Activated T-helper 2 cell treated with anti-CD3 and anti-CD28 coated beads, Interferon-gamma antibody, Interleukin-2, Interleukin-4, amounts not matched to agents 10 μg/mL and 5 μg/mL and 100 μg/mL, durations not matched to agents 14 hours and 24 hours and 36 hours (primary cell): ENCODE data around the gene ACTRT2. TPM values are rescaled to one million over a fixed set of nuclear protein-coding genes. Genes with fewer than 3 reads are reported as not detected.

Experiments used
- DNase-seq: peaks from one replicate; pipeline ENCODE4 v3.0.0; 2021; ENCODE audit warnings: low spot score
- H3K27ac Mint-ChIP-seq: one replicate; pipeline ENCODE4 v1.8.0; 2021; ENCODE audit warnings: mixed read lengths
- H3K27me3 Mint-ChIP-seq: one replicate; pipeline ENCODE4 v1.8.0; 2021; ENCODE audit warnings: low read depth, mixed read lengths
- H3K36me3 Mint-ChIP-seq: one replicate; pipeline ENCODE4 v1.8.0; 2021; ENCODE audit warnings: low read depth, mixed read lengths
- H3K4me1 Mint-ChIP-seq: one replicate; pipeline ENCODE4 v1.8.0; 2021; ENCODE audit warnings: low read depth, mixed read lengths
- H3K4me3 Mint-ChIP-seq: one replicate; pipeline ENCODE4 v1.8.0; 2021; ENCODE audit warnings: low read depth, mild to moderate bottlenecking, moderate library complexity, mixed read lengths
- H3K9me3 Mint-ChIP-seq: one replicate; pipeline ENCODE4 v1.8.0; 2021; ENCODE audit warnings: mixed read lengths
- intact Hi-C: fragments of 100-400 bp; cut with micrococcal nuclease; formaldehyde crosslinking; loops from one replicate; pipeline ENCODE4 v1.15.1; 2023
- total RNA-seq: library from RNA; stranded (reverse); gene quantifications from 2 replicates; pipeline ENCODE4 v1.2.3, GENCODE V29; 2022

The ACTRT2 gene
- total RNA-seq, 1 donor from 2014 or later, result not detected

GRCh38 chr1:3020263-3020909, 881 bp upstream of the ACTRT2 start:
- intact Hi-C loops, result no loop called here
- no peaks in the 10 kb centered on the region for H3K36me3 Mint-ChIP-seq
- no peaks in the 10 kb centered on the region for H3K9me3 Mint-ChIP-seq
- no peaks in the 10 kb centered on the region for H3K4me1 Mint-ChIP-seq
- H3K27me3 Mint-ChIP-seq, result no peaks in the 10 kb centered on the region
- H3K27ac Mint-ChIP-seq, result no peak overlapping the region
- DNase-seq, result no peak
- H3K4me3 Mint-ChIP-seq, result no peak overlapping the region

DNA sequence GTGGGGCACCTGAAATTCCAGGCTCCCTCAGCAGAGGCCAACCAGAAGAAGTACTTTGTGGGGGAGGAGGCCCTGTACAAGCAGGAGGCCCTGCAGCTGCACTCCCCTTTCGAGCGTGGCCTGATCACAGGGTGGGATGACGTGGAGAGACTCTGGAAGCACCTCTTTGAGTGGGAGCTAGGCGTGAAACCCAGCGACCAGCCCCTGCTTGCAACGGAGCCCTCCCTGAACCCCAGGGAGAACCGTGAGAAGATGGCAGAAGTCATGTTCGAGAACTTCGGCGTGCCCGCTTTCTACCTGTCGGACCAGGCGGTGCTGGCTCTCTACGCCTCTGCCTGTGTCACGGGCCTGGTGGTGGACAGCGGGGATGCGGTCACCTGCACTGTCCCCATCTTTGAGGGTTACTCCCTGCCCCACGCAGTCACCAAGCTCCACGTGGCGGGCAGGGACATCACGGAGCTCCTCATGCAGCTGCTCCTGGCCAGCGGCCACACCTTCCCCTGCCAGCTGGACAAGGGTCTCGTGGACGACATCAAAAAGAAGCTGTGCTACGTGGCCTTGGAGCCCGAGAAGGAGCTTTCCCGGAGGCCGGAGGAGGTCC, 634 bp downstream of the ACTRT2 start:
- intact Hi-C loops, result no loop called here
- H3K4me3 Mint-ChIP-seq, result no peak overlapping the region
- no peaks in the 10 kb centered on the region for H3K36me3 Mint-ChIP-seq
- H3K4me1 Mint-ChIP-seq, result no peaks in the 10 kb centered on the region
- no peak for DNase-seq
- no peak overlapping the region for H3K27ac Mint-ChIP-seq
- no peaks in the 10 kb centered on the region for H3K27me3 Mint-ChIP-seq
- no peaks in the 10 kb centered on the region for H3K9me3 Mint-ChIP-seq

GRCh38 chr1:3022511-3022973, 1.3 kb downstream of the ACTRT2 start:
- Mint-ChIP-seq H3K27me3 (no peaks in the 10 kb centered on the region), H3K27ac (no peak overlapping the region), H3K4me1 (no peaks in the 10 kb centered on the region), H3K36me3 (no peaks in the 10 kb centered on the region), H3K9me3 (no peaks in the 10 kb centered on the region), H3K4me3 (no peak overlapping the region)
- intact Hi-C loops, result no loop called here
- DNase-seq, result no peak

- Mint-ChIP-seq H3K36me3 (no peaks in the 10 kb centered on the region), H3K4me3 (no peak overlapping the region), H3K27me3 (no peaks in the 10 kb centered on the region), H3K9me3 (no peaks in the 10 kb centered on the region), H3K4me1 (no peaks in the 10 kb centered on the region), H3K27ac (no peak overlapping the region)
- intact Hi-C loops, result no loop called here
- no peak for DNase-seq
These were observed 1.7 kb downstream of the ACTRT2 start for GRCh38 chr1:3022976-3023375.

DNA sequence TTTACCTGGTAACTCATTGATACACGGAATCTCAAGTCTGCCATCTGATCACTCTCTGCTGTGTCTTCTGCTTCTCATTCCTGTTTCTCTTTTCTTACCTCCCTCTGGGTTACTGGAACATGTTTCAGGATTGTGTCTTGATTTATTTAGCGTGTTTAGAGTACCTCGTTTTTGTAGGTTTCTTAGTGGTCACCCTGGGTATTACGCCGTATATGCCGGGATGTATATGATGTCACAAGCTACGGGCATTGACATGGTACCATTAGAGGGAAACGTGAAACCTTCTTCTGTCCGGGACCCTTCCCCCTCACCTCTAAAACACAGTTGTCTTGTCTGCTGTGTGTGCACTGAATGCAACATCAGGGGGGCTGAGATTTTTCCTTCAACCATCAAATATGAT, 2.8 kb downstream of the ACTRT2 start:
- Mint-ChIP-seq H3K36me3 (no peaks in the 10 kb centered on the region), H3K4me1 (no peaks in the 10 kb centered on the region), H3K9me3 (no peaks in the 10 kb centered on the region), H3K27me3 (no peaks in the 10 kb centered on the region), H3K4me3 (no peak overlapping the region), H3K27ac (no peak overlapping the region)
- intact Hi-C loops, result no loop called here
- DNase-seq, result no peak

DNA sequence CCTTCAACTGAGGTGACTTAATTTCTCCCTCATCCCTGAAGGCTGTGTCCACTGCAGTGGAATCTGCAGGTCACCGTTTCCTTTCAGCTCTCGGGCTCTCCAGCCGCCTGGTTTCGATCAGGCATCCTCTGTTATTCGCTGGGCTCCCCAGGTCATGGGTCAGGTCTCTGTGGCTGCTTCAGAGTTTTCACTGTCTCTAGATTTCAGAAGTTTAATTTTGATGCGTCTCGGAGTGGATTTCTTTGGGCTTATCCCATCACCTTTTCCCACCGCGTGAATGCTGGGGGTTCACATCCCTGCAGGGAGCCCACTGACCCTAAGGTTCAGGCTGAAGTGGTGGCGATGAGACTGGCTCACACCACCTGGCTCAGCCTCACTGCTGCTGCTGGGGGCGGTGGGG, 3.3 kb downstream of the ACTRT2 start:
- no peaks in the 10 kb centered on the region for H3K9me3 Mint-ChIP-seq
- no peaks in the 10 kb centered on the region for H3K4me1 Mint-ChIP-seq
- no peaks in the 10 kb centered on the region for H3K27me3 Mint-ChIP-seq
- intact Hi-C loops, result no loop called here
- H3K36me3 Mint-ChIP-seq, result no peaks in the 10 kb centered on the region
- H3K4me3 Mint-ChIP-seq, result no peak overlapping the region
- no peak for DNase-seq
- H3K27ac Mint-ChIP-seq, result no peak overlapping the region

- Mint-ChIP-seq H3K27ac (no peak overlapping the region), H3K9me3 (no peaks in the 10 kb centered on the region), H3K4me1 (no peaks in the 10 kb centered on the region), H3K36me3 (no peaks in the 10 kb centered on the region), H3K4me3 (no peak overlapping the region), H3K27me3 (no peaks in the 10 kb centered on the region)
- intact Hi-C loops, result no loop called here
- DNase-seq, result no peak
These were observed 4.9 kb downstream of the ACTRT2 start for GRCh38 chr1:3026124-3026523.

- no peak overlapping the region for H3K27ac Mint-ChIP-seq
- DNase-seq, result no peak
- intact Hi-C loops, result no loop called here
These were observed 5.5 kb downstream of the ACTRT2 start for GRCh38 chr1:3026581-3027391.

GRCh38 chr1:3027611-3028371, 6.5 kb downstream of the ACTRT2 start:
- Mint-ChIP-seq H3K27ac (no peak overlapping the region), H3K36me3 (no peaks in the 10 kb centered on the region), H3K4me3 (no peak overlapping the region), H3K27me3 (no peaks in the 10 kb centered on the region), H3K4me1 (no peaks in the 10 kb centered on the region), H3K9me3 (no peaks in the 10 kb centered on the region)
- intact Hi-C loops, result no loop called here
- DNase-seq, result no peak

More at GRCh38 chr1:3026581-3027391, 5.5 kb downstream of the ACTRT2 start:
- Mint-ChIP-seq H3K4me1 (no peaks in the 10 kb centered on the region), H3K4me3 (no peak overlapping the region), H3K27me3 (no peaks in the 10 kb centered on the region), H3K9me3 (no peaks in the 10 kb centered on the region), H3K36me3 (no peaks in the 10 kb centered on the region)

DNA sequence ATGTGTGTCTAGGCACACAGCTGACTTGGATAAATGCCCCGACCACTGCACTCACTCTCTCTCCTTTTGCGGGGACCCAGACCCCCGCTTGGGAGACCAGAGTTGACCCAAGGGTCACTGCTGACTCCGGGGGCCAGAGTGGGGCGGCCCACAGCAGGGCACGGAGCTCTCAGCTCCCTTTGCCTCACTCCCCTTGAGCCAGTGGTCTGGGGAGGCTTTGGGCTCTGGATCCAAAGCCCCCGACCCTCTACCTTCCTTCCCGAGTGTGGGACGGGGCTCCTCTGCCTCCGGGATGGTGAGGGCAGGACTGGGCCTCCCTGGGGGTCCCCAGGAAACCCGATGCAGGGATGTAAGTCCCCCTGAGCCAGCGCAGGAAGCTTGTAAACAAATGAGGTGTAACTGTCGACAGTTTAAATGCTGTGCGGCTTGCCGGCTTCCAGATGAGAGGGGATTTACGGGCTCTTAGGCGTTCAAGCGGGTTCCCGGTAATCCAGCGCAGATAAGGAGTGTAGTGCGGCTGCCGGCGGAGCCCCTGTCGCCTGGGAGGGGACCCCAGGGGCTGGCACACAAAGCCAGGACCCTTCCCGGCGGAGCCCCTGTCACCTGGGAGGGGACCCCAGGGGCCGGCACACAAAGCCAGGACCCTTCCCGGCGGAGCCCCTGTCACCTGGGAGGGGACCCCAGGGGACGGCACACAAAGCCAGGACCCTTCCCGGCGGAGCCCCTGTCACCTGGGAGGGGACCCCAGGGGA, 7.4 kb downstream of the ACTRT2 start:
- DNase-seq, result no peak
- H3K27ac Mint-ChIP-seq, result no peak overlapping the region
- H3K4me1 Mint-ChIP-seq, result no peaks in the 10 kb centered on the region
- H3K9me3 Mint-ChIP-seq, result no peaks in the 10 kb centered on the region
- H3K27me3 Mint-ChIP-seq, result no peaks in the 10 kb centered on the region
- intact Hi-C loops, result no loop called here
- no peaks in the 10 kb centered on the region for H3K36me3 Mint-ChIP-seq
- no peak overlapping the region for H3K4me3 Mint-ChIP-seq

GRCh38 chr1:3029481-3029961, 8.3 kb downstream of the ACTRT2 start:
- Mint-ChIP-seq H3K36me3 (no peaks in the 10 kb centered on the region), H3K4me3 (no peak overlapping the region), H3K9me3 (no peaks in the 10 kb centered on the region), H3K4me1 (no peaks in the 10 kb centered on the region), H3K27me3 (no peaks in the 10 kb centered on the region), H3K27ac (no peak overlapping the region)
- no peak for DNase-seq
- intact Hi-C loops, result no loop called here

DNA sequence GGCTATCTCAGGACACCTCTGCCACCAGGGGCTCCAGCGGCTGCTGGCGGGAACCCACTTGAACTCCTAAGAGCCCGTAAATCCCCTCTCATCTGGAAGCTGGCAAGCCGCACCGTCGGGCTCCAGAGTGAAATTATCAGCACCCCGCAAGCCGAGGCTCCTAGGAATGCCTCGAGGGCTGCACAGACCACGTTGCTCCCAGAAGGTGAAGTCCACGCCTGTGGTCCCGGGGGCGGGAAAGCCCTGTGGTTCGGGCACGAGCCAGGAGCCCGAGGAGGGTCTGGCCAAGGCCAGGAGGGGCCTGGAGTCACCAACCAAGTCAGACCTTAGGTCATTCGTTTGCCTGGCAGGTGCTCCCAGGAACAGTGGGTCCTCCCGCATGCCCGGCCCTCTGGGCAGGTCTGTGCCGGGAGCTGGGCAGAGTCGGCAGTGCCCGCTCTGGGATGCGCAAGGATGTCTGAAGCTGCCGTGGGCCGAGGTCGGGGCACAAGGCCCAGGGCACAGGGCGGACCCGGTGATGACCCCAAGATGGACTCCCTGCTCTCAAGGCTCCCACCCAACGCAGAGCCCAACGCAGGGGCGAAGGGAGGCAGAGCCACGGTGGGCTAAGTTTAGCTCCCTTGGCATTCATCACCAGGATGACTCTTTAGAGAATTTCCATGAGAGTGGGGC, 8.9 kb downstream of the ACTRT2 start:
- H3K9me3 Mint-ChIP-seq, result no peaks in the 10 kb centered on the region
- no peaks in the 10 kb centered on the region for H3K27me3 Mint-ChIP-seq
- intact Hi-C loops, result no loop called here
- H3K27ac Mint-ChIP-seq, result no peak overlapping the region
- DNase-seq, result no peak
- no peaks in the 10 kb centered on the region for H3K4me1 Mint-ChIP-seq
- H3K4me3 Mint-ChIP-seq, result no peak overlapping the region
- no peaks in the 10 kb centered on the region for H3K36me3 Mint-ChIP-seq
